ENCODE data around the gene CDH2.

The CDH2 gene

DNA sequence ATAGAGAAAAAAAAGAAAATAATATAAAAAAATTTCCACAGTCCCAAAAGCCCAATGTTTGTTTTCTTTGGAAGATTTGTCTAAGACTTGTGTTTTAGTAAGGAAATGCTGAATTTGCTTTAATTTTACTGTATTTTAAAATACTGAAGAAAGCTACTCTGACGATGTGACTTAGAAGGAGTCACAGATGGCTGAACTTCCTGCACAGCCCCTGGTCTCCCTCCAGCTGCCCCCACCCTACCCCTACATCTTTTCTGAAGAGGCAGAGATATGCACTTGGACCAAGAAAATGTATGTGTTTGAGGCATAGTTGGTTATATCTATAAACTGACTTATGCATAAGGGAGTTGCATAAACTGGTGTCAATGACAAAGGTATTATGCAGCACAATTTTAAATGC lies 172.3 kb downstream of the CDH2 start:
- Histone ChIP-seq H3K27me3 (ENCODE audit: insufficient read depth, insufficient read length) (no peaks in the 10 kb centered on the region), H3K4me3 (ENCODE audit: insufficient read length, low read depth) (no peak overlapping the region), H3K9ac (ENCODE audit: insufficient read length, low read depth) (no peak overlapping the region), H3K36me3 (ENCODE audit: insufficient read depth, insufficient read length, low read length) (no peaks in the 10 kb centered on the region), H3K4me1 (ENCODE audit: insufficient read depth, insufficient read length) (no peaks in the 10 kb centered on the region), H3K9me3 (ENCODE audit: insufficient read depth, low read length) (no peaks in the 10 kb centered on the region)
- no peak for DNase-seq (ENCODE audit: low read depth, low spot score)
- TF ChIP-seq ZNF274 (IDR thresholded peaks at IDR 0.05; ENCODE audit: low read depth, low read length), result no peak

DNA sequence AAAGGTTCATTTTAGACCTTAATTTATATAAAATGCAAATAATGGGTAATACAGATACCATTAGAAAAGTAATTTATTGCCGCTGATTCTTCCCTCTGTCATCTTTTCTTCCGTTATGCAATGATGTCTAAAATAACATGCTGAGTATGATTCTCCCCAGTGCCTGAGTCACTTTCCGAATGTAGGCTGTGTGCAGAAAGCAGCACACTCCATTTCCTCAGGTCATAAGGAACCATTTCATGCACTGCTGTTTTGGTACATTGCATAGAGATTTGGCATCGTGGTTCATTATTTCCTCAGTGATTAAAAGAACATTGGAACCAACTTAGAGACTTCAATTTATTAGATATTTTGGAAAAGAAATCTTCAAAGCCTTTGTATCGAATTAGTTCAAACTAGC lies 173.5 kb downstream of the CDH2 start:
- Histone ChIP-seq H3K36me3 (ENCODE audit: insufficient read depth, insufficient read length, low read length) (no peaks in the 10 kb centered on the region), H3K4me3 (ENCODE audit: insufficient read length, low read depth) (no peak overlapping the region), H3K27me3 (ENCODE audit: insufficient read depth, insufficient read length) (no peaks in the 10 kb centered on the region), H3K4me1 (ENCODE audit: insufficient read depth, insufficient read length) (no peaks in the 10 kb centered on the region), H3K9me3 (ENCODE audit: insufficient read depth, low read length) (no peaks in the 10 kb centered on the region), H3K9ac (ENCODE audit: insufficient read length, low read depth) (no peak overlapping the region)
- TF ChIP-seq ZNF274 (IDR thresholded peaks at IDR 0.05; ENCODE audit: low read depth, low read length), result no peak
- TF ChIP-seq YY1 (IDR thresholded peaks at IDR 0.05; ENCODE audit: insufficient read depth, insufficient read length), result no peak
- TF ChIP-seq SUZ12 (IDR thresholded peaks at IDR 0.05; ENCODE audit: extremely low read depth, insufficient read depth, insufficient read length), result no peak
- DNase-seq (ENCODE audit: low read depth, low spot score), result no peak

DNA sequence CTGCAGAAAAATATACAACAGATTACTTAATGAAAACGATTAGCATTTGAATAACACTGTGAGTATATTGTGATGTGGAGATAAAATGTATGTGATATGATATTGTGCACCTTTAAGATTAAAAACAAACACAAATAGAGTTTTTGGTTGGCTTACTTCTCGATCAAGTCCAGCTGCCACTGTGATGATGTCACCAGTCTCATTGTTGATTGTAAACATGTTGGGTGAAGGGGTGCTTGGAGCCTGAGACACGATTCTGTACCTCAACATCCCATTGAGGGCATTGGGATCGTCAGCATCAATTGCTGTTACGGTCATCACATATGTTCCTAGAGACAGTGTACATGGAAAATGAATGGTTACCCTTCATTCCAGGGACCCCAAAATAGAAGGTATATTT lies 174.1 kb downstream of the CDH2 start:
- Histone ChIP-seq H3K9ac (ENCODE audit: insufficient read length, low read depth) (no peak overlapping the region), H3K27me3 (ENCODE audit: insufficient read depth, insufficient read length) (no peaks in the 10 kb centered on the region), H3K36me3 (ENCODE audit: insufficient read depth, insufficient read length, low read length) (no peaks in the 10 kb centered on the region), H3K9me3 (ENCODE audit: insufficient read depth, low read length) (no peaks in the 10 kb centered on the region), H3K4me3 (ENCODE audit: insufficient read length, low read depth) (no peak overlapping the region), H3K4me1 (ENCODE audit: insufficient read depth, insufficient read length) (no peaks in the 10 kb centered on the region)
- TF ChIP-seq ZNF274 (IDR thresholded peaks at IDR 0.05; ENCODE audit: low read depth, low read length) (no peak), YY1 (IDR thresholded peaks at IDR 0.05; ENCODE audit: insufficient read depth, insufficient read length) (no peak), SUZ12 (IDR thresholded peaks at IDR 0.05; ENCODE audit: extremely low read depth, insufficient read depth, insufficient read length) (no peak)
- no peak for DNase-seq (ENCODE audit: low read depth, low spot score)

DNA sequence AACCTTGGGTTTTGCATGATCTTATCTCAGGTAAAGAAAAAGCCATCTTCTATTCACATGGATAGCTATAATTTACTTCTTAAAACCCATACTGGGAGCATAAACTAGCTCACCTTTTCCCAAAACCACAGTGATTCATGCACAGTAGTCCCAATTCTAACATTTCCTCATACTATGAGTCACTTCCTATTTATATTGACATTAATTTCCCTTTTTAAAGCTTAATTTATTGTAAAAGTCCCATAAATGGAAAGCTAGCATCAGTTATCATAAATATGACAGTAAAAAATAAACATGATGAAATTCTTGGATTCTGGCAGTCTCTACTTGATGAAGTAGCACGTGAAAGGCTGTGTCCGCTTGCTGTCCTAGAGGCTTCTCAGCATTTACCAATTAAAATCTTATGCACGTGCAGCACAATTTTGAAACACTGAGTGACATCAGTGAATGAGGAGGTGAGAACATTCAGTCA lies 180.1 kb downstream of the CDH2 start:
- no peak overlapping the region for H3K4me3 ChIP-seq (ENCODE audit: insufficient read length, low read depth)
- DNase-seq (ENCODE audit: low read depth, low spot score), result no peak
- H3K4me1 ChIP-seq (ENCODE audit: insufficient read depth, insufficient read length), result no peaks in the 10 kb centered on the region
- H3K9me3 ChIP-seq (ENCODE audit: insufficient read depth, low read length), result no peaks in the 10 kb centered on the region
- TF ChIP-seq ZNF274 (IDR thresholded peaks at IDR 0.05; ENCODE audit: low read depth, low read length), result no peak
- TF ChIP-seq SUZ12 (IDR thresholded peaks at IDR 0.05; ENCODE audit: extremely low read depth, insufficient read depth, insufficient read length), result no peak
- H3K9ac ChIP-seq (ENCODE audit: insufficient read length, low read depth), result no peak overlapping the region
- H3K36me3 ChIP-seq (ENCODE audit: insufficient read depth, insufficient read length, low read length), result peaks cover 4% of the 10 kb centered on the region
- no peaks in the 10 kb centered on the region for H3K27me3 ChIP-seq (ENCODE audit: insufficient read depth, insufficient read length)

DNA sequence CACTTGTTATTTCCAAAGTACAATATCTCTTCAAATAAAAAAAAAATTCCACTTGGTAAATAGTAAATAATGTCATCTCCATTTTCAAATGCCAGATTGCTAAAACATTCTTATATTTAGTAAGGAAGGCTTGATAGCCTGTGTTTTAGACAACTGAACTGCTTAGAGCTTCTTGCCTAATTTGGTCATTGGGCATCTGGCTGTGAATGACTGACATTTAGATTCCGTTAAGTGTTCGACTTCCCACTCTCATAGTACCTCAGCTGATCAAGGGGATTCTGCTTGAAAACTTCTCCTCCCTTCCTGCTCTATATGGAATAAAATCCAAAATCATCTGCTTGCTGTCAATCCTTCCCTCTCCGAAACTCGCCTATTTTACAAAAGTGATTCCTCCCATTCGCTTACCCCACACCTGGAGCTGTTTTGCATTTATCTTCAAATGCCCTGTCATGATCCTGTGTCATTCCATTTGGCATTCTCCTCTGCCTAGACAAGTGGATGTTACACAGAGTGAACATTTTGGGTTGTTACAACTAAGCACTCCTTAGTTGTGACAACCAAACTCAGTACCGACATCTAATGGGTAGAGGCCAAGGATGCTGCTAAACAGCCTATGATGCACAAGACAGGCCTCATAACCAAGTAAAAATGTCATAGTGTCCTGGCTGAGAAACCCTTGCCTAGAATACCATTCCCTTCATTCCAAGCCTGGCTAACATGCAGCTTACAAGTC lies 181.0 kb downstream of the CDH2 start:
- Histone ChIP-seq H3K9ac (ENCODE audit: insufficient read length, low read depth) (no peak overlapping the region), H3K27me3 (ENCODE audit: insufficient read depth, insufficient read length) (no peaks in the 10 kb centered on the region), H3K36me3 (ENCODE audit: insufficient read depth, insufficient read length, low read length) (peaks cover 4% of the 10 kb centered on the region), H3K9me3 (ENCODE audit: insufficient read depth, low read length) (no peaks in the 10 kb centered on the region), H3K4me1 (ENCODE audit: insufficient read depth, insufficient read length) (no peaks in the 10 kb centered on the region), H3K4me3 (ENCODE audit: insufficient read length, low read depth) (no peak overlapping the region)
- TF ChIP-seq ZNF274 (IDR thresholded peaks at IDR 0.05; ENCODE audit: low read depth, low read length), result no peak
- no peak for TF ChIP-seq YY1 (IDR thresholded peaks at IDR 0.05; ENCODE audit: insufficient read depth, insufficient read length)
- TF ChIP-seq SUZ12 (IDR thresholded peaks at IDR 0.05; ENCODE audit: extremely low read depth, insufficient read depth, insufficient read length), result no peak
- DNase-seq (ENCODE audit: low read depth, low spot score), result no peak

DNA sequence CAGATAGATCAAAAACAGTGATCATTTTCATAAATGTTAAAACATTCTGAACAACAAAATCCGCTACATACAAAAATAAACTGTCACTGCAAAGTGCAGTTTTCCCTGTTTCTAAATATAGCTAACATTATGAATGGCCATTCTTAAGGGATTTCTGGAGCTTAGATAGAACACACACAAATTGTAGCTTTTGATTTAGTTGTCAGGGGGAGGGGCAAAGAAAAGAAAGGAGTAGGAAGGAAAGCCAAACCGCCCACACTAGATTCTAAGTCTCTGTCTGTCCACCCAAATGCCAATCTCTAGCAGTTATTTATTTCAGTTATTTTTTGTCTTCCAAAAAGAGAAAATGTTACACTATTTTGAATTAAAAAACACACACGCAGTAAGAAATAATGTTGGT lies 182.4 kb downstream of the CDH2 start:
- Histone ChIP-seq H3K9me3 (ENCODE audit: insufficient read depth, low read length) (no peaks in the 10 kb centered on the region), H3K4me3 (ENCODE audit: insufficient read length, low read depth) (no peak overlapping the region), H3K27me3 (ENCODE audit: insufficient read depth, insufficient read length) (no peaks in the 10 kb centered on the region), H3K4me1 (ENCODE audit: insufficient read depth, insufficient read length) (no peaks in the 10 kb centered on the region), H3K36me3 (ENCODE audit: insufficient read depth, insufficient read length, low read length) (peaks cover 4% of the 10 kb centered on the region), H3K9ac (ENCODE audit: insufficient read length, low read depth) (no peak overlapping the region)
- no peak for DNase-seq (ENCODE audit: low read depth, low spot score)
- no peak for TF ChIP-seq SUZ12 (IDR thresholded peaks at IDR 0.05; ENCODE audit: extremely low read depth, insufficient read depth, insufficient read length)
- no peak for TF ChIP-seq YY1 (IDR thresholded peaks at IDR 0.05; ENCODE audit: insufficient read depth, insufficient read length)
- TF ChIP-seq ZNF274 (IDR thresholded peaks at IDR 0.05; ENCODE audit: low read depth, low read length), result no peak

DNA sequence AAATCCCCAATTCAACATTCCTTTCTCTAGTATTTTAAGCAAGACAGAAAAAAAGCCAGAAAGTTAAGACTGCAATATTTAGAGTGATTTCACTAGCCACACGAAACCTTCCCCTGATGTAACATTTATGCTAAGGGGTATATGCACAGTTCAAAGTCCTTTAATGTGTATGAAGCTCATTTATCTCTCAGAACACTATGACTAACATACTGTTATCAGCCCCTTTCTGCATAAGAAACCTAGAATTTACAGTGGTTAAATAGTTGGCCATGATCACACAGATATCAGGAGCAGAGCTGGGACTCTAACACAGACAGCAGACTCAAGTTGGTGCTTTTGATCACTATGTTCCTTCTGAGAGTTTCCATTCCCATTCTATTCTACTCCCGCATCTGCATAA lies 185.5 kb downstream of the CDH2 start:
- H3K27me3 ChIP-seq (ENCODE audit: insufficient read depth, insufficient read length), result no peaks in the 10 kb centered on the region
- no peaks in the 10 kb centered on the region for H3K9me3 ChIP-seq (ENCODE audit: insufficient read depth, low read length)
- H3K36me3 ChIP-seq (ENCODE audit: insufficient read depth, insufficient read length, low read length), result peaks cover 4% of the 10 kb centered on the region
- H3K4me1 ChIP-seq (ENCODE audit: insufficient read depth, insufficient read length), result no peaks in the 10 kb centered on the region
- DNase-seq (ENCODE audit: low read depth, low spot score), result no peak
- H3K4me3 ChIP-seq (ENCODE audit: insufficient read length, low read depth), result no peak overlapping the region
- no peak overlapping the region for H3K9ac ChIP-seq (ENCODE audit: insufficient read length, low read depth)
- TF ChIP-seq SUZ12 (IDR thresholded peaks at IDR 0.05; ENCODE audit: extremely low read depth, insufficient read depth, insufficient read length), result no peak
- TF ChIP-seq YY1 (IDR thresholded peaks at IDR 0.05; ENCODE audit: insufficient read depth, insufficient read length), result no peak
- TF ChIP-seq ZNF274 (IDR thresholded peaks at IDR 0.05; ENCODE audit: low read depth, low read length), result no peak

Data from NT2/D1 (cell line).